Nephron progenitor cell (in vitro differentiated cells): ENCODE results near the gene MGAT4B.
A peak's percentile ranks its signal among the peaks of the same experiment; 100 is the strongest.

Experiments used
- DNase-seq: peaks from one replicate; pipeline ENCODE4 v3.0.0; 2021
- H3K27ac Mint-ChIP-seq: 2 replicates; pipeline ENCODE4 v1.8.0; 2021; ENCODE audit warnings: mild to moderate bottlenecking, moderate library complexity, mixed read lengths
- H3K27me3 Mint-ChIP-seq: 2 replicates; pipeline ENCODE4 v1.8.0; 2021; ENCODE audit warnings: mild to moderate bottlenecking, low read depth, mixed read lengths; ENCODE audit not compliant: poor library complexity
- H3K36me3 Mint-ChIP-seq: 2 replicates; pipeline ENCODE4 v1.8.0; 2021; ENCODE audit warnings: low read depth, mixed read lengths
- H3K4me1 Mint-ChIP-seq: 2 replicates; pipeline ENCODE4 v1.8.0; 2021; ENCODE audit warnings: mixed read lengths
- H3K4me3 Mint-ChIP-seq: 2 replicates; pipeline ENCODE4 v1.8.0; 2021; ENCODE audit warnings: mild to moderate bottlenecking, moderate library complexity, mixed read lengths
- H3K9me3 Mint-ChIP-seq: 2 replicates; pipeline ENCODE4 v1.8.0; 2021; ENCODE audit warnings: mild to moderate bottlenecking, moderate library complexity, mixed read lengths
- CTCF ChIP-seq: fragments of 200-600 bp; sonication (generic); IDR thresholded peaks from 2 replicates; pipeline ENCODE4 v1.5.0; 2021; ENCODE audit warnings: antibody characterized with exemption

The MGAT4B gene

GRCh38 chr5:179781846-179782245, 24.8 kb downstream of the MGAT4B start:
- Mint-ChIP-seq H3K27ac (no peak overlapping the region), H3K9me3 (no peaks in the 10 kb centered on the region), H3K36me3 (peaks cover 76% of the 10 kb centered on the region), H3K4me3 (no peak overlapping the region), H3K4me1 (peaks cover 8% of the 10 kb centered on the region), H3K27me3 (peaks cover 6% of the 10 kb centered on the region)
- DNase-seq, result no peak
- no peak for TF ChIP-seq CTCF

DNA sequence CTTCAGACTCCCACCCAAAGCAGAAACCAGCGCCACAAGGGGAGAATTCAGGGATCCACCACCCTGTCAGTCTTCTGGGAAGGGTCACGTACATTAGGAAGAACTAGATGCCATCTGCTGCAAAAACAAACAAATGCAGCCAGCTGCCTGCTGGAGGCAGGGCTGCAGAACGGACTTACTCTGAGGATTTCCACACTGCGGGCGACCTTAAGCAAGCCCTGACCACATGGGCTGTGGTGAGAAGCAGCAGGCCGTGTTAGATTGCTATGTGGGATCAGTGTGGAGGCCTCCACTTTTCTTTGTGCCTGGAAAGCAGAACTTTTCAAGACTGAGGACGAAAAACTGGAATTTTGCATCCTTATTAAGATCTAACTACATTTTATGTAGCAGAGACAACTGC, 26.3 kb downstream of the MGAT4B start:
- Mint-ChIP-seq H3K9me3 (no peaks in the 10 kb centered on the region), H3K27me3 (peaks cover 6% of the 10 kb centered on the region), H3K36me3 (peaks cover 87% of the 10 kb centered on the region), H3K27ac (peak overlapping the region; percentile 21), H3K4me1 (peaks cover 8% of the 10 kb centered on the region), H3K4me3 (no peak overlapping the region)
- no peak for TF ChIP-seq CTCF
- DNase-seq, result no peak

GRCh38 chr5:179779826-179780225, 26.8 kb downstream of the MGAT4B start:
- no peak for TF ChIP-seq CTCF
- H3K36me3 Mint-ChIP-seq, result peaks cover 85% of the 10 kb centered on the region
- H3K4me1 Mint-ChIP-seq, result peaks cover 8% of the 10 kb centered on the region
- no peaks in the 10 kb centered on the region for H3K9me3 Mint-ChIP-seq
- no peak for DNase-seq
- H3K4me3 Mint-ChIP-seq, result no peak overlapping the region
- H3K27me3 Mint-ChIP-seq, result peaks cover 6% of the 10 kb centered on the region
- H3K27ac Mint-ChIP-seq, result no peak overlapping the region

GRCh38 chr5:179778591-179778990, 28.1 kb downstream of the MGAT4B start:
- no peak for TF ChIP-seq CTCF
- H3K36me3 Mint-ChIP-seq, result peaks cover 83% of the 10 kb centered on the region
- peaks cover 6% of the 10 kb centered on the region for H3K27me3 Mint-ChIP-seq
- no peaks in the 10 kb centered on the region for H3K9me3 Mint-ChIP-seq
- no peak for DNase-seq
- H3K4me1 Mint-ChIP-seq, result peaks cover 8% of the 10 kb centered on the region
- no peak overlapping the region for H3K27ac Mint-ChIP-seq
- H3K4me3 Mint-ChIP-seq, result no peak overlapping the region

GRCh38 chr5:179777909-179778308, 28.8 kb downstream of the MGAT4B start:
- Mint-ChIP-seq H3K4me1 (peaks cover 7% of the 10 kb centered on the region), H3K4me3 (no peak overlapping the region), H3K36me3 (peaks cover 83% of the 10 kb centered on the region), H3K27ac (peak overlapping the region; percentile 89), H3K27me3 (peaks cover 6% of the 10 kb centered on the region), H3K9me3 (no peaks in the 10 kb centered on the region)
- no peak for TF ChIP-seq CTCF
- no peak for DNase-seq

- TF ChIP-seq CTCF, result no peak
- Mint-ChIP-seq H3K9me3 (no peaks in the 10 kb centered on the region), H3K27ac (peak overlapping the region; percentile 89), H3K36me3 (peaks cover 83% of the 10 kb centered on the region), H3K27me3 (peaks cover 6% of the 10 kb centered on the region), H3K4me3 (no peak overlapping the region), H3K4me1 (peaks cover 3% of the 10 kb centered on the region)
- no peak for DNase-seq
Observed at GRCh38 chr5:179777456-179777855, 29.2 kb downstream of the MGAT4B start.
